GM18909 (cell line): Measurements from ENCODE around the gene MAP2.

Source experiments
- ATAC-seq: cut with Tn5 transposase; IDR thresholded peaks from one replicate; pipeline ENCODE4 v1.9.1; 2021; ENCODE audit warnings: mild to moderate bottlenecking; ENCODE audit not compliant: unreplicated experiment, poor library complexity

MAP2 gene, protein sequence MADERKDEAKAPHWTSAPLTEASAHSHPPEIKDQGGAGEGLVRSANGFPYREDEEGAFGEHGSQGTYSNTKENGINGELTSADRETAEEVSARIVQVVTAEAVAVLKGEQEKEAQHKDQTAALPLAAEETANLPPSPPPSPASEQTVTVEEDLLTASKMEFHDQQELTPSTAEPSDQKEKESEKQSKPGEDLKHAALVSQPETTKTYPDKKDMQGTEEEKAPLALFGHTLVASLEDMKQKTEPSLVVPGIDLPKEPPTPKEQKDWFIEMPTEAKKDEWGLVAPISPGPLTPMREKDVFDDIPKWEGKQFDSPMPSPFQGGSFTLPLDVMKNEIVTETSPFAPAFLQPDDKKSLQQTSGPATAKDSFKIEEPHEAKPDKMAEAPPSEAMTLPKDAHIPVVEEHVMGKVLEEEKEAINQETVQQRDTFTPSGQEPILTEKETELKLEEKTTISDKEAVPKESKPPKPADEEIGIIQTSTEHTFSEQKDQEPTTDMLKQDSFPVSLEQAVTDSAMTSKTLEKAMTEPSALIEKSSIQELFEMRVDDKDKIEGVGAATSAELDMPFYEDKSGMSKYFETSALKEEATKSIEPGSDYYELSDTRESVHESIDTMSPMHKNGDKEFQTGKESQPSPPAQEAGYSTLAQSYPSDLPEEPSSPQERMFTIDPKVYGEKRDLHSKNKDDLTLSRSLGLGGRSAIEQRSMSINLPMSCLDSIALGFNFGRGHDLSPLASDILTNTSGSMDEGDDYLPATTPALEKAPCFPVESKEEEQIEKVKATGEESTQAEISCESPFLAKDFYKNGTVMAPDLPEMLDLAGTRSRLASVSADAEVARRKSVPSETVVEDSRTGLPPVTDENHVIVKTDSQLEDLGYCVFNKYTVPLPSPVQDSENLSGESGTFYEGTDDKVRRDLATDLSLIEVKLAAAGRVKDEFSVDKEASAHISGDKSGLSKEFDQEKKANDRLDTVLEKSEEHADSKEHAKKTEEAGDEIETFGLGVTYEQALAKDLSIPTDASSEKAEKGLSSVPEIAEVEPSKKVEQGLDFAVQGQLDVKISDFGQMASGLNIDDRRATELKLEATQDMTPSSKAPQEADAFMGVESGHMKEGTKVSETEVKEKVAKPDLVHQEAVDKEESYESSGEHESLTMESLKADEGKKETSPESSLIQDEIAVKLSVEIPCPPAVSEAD (N-terminal part only)

DNA sequence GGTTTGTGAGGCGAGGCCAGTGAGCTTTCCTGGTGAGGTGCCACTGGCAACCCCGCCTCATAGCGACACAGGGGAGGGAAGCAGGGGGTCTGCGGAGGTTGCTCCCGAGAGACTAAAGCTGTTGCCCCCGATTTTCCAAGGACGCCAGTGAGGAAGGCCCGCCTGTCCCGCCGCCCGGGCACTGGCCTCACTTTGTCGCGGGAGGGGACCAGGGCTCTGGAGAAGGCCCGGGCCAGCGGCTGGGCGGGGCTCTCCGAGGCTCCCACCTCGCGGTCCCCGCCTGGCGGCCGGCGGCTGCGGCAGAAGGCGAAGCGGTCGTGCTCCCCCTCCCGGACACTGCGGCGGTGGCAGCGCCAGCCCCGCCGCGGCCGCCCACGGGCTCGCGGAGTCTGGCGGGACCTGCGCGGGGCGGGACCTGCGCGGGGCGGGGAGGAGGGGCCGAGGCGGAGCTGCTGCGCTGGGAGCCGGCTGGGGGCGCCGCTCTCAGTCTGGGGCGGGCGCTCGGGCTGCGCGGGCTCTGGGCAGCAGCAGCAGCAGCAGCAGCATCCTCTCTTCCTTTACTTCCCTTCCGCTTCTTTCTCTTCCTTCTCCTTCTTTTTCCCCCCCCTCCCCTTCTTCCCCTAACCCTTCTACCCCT lies at the start of gene MAP2:
MAP2 (plus strand) TSS at position 486 of the 637 bp plus-strand sequence. CDS start 229,124 bp downstream, outside the sequence.
- ATAC-seq = peak; percentile 99

DNA sequence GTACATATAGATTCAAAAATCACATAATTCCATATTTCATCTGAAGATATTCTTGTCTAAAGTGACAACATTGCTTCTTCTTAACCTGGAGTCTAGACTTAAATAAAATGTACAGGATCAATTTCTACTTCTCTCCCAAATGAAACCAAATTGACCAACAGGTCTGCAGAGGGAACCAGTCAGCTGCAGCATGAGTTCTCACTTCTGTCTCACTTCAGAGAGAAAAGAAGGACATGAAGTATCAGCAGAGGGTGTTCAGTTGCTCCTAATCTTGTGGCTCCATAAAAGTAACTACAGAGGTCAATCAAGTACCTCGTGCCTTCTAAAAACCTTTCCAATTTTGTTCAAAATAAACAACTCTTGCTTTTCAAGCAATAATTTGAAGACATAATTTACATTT lies 47.2 kb upstream of the MAP2 start:
- no peak for ATAC-seq

DNA sequence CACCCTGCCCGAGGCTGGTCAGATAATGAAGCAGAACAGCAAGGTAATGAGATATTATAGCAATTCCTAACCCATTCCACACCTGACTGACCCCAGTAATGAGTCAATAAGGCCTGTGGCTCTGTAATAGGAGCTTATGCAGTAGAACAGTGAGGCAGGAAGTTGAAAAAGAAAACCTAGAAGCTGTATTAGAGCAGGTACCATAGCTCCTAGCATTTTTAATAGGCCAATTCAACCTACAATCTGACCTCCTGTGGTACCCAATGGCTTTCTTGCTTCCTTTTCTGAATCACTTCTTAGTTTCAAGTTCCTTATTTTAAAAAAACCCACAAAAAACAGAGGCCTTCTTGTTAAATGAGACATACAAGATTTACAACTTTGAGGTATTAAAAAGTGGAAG lies 43.6 kb upstream of the MAP2 start:
- ATAC-seq = peak; percentile 100

DNA sequence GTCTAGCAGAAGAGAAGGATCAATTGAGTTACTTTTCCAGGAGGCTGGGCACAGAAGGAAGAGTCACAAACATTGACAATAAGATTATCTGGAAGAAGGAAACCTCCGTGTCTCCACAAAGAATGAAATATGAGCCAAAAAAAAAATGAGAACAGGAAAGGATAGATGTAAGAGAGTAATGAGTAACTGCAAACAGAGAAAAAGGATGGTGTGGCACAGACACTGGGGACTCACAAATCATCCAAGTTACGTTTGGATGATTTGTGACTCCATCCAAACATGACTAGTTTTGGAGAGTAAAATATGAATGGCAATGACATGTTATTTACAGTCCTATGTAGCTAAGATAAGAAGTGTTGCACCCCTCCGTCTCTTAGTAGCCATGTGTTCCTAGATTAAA lies 42.8 kb upstream of the MAP2 start:
- ATAC-seq = no peak

DNA sequence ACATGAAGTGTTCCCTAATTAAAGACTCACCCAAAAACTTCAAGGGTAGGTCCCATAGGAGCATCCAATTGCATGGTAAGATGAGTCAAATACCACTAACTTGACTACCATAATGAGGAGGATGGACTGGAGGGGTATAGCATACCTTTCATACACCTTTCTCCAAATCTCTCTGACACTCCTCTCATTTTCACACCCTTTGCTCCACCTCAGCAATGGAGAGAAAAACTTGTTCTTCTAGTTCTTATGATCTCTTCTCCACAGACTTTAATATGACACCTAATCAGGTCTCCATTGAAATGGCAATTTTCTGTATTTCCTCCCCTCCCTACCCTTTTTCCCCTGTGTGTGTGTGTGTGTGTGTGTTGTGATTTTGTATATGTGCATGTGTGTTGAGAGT lies 41.1 kb upstream of the MAP2 start:
- no peak for ATAC-seq

DNA sequence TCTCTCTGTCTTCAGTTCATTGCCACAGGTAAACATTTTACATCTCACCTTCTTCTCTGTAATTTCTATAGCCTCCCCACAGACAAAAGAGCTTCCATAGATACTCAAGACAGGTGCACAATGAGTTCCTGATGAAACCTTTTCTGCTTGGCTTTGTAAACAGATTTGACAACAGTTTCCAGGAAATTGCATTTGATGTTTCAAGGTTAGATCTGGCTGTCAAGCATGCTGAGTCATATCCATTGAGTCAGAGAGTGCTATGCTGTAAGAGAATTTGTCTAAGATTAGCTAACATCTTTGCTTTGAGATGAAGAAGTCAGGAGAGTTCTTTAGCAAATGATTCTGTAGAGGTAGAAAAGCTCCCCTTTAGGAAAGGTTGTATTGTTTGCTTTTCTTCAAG lies 40.6 kb upstream of the MAP2 start:
- no peak for ATAC-seq

DNA sequence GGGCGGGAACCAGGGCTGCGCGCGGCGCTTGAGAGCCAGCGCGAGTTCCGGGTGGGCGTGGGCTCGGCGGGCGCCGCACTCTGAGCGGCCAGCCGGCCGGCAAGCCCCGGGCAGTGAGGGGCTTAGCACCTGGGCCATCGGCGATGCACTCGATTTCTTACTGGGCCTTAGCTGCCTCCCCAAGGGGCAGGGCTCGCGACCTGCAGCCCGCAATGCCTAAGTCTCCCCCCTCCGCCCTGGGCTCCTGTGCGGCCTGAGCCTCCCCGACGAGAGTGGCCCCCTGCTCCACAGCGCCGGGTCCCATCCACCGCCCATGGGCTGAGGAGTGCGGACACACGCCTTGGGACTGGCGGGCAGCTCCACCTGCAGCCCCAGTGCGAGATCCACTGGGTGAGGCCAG lies 36.5 kb upstream of the MAP2 start:
- ATAC-seq = no peak

DNA sequence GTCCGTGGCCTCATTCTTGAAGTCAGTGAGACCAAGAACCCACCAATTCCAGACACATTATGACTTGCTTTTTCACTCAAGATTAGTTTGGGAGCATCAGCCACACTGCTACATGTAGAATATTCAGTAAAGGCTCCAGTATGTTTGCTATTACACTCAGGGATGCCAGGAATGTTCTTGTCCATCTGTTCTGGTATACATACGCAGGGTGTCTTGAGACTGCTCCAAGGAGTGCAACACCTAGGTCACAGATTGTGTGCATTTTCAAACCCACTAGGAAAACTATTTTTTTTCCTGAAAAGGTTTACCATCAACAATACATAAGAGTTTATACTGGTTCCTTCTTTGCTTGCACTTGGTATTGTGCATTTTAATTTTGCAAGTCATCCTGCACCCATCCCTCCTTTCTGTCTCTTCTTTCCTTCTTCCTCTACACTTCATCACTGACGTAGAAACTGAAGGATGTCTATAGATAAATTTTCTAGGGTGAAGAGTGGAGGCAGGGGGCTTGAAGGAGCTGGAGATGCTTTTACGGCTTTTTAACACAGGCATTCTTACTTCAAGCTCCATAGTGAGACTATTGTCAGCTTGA lies 35.3 kb upstream of the MAP2 start:
- no peak for ATAC-seq

DNA sequence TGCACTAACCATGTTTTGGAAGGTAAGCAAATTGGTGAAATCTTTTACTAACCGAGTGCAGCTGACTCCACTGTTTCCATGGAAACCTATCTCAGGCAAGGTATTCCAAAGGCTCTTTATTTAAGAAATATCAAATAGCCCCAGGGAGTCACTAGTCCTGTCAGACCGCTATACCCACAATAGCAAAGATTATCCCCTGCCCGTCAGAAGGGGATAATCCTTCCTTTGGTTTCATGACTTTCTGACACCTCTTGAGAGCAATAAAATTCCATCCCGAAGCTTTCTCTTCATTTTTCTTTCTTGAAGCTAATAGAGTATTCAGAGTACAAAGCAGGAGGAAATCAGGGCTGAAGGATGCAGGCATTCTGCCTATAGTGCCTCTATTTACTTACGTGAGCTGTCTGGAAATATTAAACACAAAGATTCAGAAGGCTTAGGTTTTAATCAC lies 34.7 kb upstream of the MAP2 start:
- no peak for ATAC-seq

DNA sequence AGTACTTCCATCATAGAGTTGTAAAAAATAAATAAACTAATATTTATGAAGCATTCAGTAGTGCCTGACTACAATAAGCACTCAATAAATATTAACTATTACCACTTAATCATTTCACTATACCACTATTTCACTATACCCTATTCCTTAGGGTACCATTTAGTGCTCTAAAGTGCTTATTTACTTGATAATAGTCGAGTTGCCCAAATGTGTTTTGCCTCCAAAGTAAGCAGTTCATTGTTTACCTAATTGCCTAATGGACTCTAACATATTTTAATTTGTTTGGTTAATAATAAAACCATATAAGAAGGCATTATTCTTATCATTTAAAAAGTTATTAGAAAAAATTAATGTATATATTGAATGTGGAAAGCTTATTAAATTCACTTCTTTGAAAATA lies 33.0 kb upstream of the MAP2 start:
- no peak for ATAC-seq

DNA sequence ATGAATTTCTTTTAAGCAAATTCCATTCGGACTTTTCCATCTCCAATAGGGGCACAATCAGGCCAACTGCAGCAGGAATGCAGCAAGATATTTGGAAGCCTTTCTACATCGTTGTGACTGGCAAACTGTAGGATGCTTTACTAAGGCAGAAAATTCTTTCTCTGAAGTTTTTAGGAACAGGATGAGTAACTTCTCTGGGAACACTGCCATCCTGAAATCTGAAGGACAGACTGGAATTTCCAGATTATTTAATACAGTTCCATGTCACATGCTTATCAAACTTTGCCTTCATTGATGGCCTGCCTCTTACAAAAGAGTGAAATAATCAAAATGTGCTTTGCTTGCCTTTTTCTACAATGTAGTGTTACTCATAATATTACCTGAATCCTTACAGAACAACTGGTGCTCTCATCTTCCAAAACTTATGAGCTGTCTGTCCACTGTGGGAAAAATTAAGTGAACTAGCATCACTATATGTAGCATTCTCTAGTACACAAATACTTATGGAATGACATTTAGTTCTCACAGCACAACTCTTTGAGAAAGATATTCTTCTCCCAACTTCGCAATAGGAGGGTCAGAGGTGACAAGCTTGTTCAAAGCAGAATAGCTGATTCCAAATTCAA lies 32.0 kb upstream of the MAP2 start:
- no peak for ATAC-seq

DNA sequence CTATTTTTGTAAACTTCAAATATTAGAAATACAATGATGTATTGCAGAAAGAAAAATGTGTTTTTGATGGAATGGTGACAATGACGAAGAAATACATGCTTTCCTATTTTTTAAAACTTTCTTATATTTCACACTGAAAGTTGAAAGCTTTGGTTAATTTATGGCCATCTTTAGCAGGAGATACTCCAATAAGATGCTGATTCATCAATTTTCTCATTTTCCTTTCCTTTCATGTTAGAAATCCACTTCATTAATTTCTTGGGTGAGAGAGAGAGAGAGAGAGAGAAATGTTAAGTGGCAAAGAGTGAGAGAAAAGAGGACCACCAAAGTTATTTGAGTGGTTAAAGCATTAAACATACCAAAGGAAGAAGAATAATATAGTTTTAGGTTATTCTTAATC lies 28.6 kb upstream of the MAP2 start:
- no peak for ATAC-seq

DNA sequence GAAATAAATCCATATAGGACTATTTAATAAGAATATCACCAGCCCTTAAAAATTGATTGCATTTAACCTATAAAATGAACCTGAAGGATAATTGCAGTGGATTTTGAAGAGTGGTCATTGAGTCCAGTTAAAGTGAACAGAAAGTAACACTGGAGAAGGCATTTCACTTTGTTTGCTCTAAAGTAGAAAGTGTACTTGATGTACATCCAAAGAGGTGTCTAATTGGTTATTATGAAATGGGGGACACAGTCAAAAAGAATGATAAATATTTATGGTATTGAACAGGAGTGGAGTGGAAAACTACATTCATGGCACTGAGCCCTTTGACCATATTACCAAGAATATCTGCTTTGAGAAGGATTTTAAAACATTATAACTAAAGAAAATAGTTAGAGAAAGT lies 28.2 kb upstream of the MAP2 start:
- no peak for ATAC-seq

DNA sequence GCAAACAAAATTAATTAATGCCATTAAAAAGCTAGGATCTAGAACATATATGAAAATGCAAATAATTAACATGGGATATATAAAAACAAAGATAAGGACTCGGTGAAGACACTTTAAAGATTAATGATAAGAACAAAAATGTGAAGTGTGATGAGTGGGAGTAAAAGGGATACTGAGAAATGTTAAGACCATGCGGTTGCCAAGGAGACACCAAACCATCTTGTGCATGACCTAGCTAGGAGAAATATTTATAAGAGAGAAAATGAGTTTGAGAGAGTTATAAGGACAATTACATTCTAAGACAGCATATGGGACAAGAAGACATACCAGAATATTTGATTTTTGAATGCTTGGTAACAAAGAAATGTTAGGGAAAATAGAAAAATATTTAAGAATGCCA lies 25.4 kb upstream of the MAP2 start:
- no peak for ATAC-seq

DNA sequence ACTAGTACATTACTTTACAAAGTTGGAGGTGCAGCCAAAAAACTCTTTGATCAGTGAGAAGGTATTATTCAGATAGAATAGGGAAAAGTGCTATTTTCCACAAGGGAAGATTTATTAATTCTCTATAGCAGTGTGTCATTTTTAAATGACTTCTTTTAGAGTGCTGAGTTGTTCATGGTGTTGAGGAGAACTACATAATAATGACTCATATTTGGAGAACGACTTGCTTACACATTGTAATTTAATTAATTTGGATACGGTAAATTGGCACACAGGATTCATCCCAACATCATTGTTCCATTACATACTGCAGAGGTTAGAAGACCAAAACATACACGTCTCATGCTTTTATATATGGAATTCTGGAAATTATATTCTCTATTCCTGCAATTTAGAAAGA lies 22.1 kb upstream of the MAP2 start:
- no peak for ATAC-seq

DNA sequence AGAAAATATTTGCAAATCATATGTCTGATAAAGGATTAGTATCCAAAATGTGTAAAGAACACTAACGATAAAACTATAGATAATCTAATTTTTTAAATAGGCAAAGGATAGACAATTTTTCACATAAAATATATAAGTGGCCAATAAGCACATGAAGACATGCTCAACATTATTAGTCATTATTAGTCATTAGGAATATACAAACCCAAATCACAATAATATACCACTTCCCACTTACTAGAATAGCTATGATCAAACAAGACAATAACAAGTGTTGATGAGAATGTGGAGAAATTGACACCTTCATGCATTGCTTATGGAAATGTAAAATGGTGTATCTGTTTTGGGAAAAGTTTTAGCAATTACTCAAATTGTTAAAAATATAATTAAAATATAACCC lies 12.6 kb upstream of the MAP2 start:
- ATAC-seq = no peak

DNA sequence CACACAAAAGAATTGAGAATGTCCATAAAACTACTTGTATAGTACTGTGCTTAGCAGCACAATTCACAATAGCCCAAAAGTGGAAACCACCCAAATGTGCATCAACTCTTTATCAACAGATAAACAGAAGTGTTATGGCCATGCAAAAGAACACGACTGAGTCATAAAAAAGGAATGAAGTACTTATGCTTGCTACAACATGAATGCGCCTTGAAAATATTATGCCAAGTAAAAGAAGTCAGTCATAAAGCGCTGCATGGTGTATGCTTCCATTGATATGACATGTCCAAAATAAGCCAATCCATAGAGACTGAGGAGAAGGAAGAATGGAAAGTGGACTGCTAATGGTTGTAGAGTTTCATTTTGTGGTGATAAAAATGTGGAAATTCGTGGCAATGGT lies 12.1 kb upstream of the MAP2 start:
- no peak for ATAC-seq

DNA sequence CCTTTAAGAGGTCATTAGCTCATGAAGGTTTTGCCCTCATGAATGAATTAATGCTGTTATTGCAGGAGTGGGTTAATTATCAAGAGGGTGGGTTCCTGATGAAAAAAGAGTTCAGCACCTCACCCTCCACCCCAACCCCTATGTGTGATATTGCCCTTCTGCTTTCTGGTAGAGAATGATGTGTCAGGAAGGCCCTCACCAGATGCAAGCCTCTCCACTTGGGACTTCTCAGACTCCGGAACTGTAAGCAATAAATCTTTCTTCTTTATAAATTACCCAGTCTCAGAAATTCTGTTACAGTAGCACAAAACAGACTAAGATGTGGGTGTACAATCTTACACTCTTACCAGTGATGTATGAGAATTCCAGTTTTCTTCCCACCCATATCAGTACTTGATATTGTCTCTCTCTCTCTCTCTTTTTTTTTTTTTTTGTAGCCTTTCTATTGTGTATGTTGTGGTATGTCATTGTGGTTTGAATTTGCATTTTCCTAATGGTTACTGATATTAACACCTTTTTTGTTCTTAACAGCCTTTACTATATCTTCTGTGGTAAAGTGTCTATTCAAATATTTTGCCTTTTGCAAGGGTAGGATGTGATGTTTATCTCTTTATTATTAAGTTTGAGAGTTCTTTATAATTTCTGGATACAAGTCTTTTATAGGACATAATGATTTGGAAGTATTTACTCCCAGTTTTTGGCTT lies 10.4 kb upstream of the MAP2 start:
- ATAC-seq = no peak

DNA sequence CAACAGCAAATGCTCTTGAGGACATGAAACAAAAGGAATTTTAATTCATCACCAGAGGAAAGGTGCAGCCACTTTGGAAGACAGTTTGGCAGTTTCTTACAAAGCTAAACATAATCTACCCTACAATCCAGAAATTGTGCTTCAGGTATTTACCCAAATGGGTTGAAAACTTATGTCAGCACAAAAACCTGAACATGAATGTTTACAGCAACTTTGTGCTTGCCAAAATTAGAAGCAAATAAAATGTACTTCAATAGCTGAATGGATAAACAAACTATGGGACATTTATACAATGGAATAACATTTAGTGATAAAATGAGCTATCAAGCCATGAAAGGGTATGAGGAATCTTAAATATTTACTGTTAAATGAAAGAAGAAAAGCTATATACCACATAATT lies 6.9 kb upstream of the MAP2 start:
- ATAC-seq = no peak
